IMR-90 (cell line): ENCODE data around the gene RNF112. TPM values are rescaled to one million over a fixed set of nuclear protein-coding genes. Genes with fewer than 3 reads are reported as not detected.
A peak's percentile ranks its signal among the peaks of the same experiment; 100 is the strongest.

Experiments
- ATAC-seq: fragments of 200-7000 bp; cut with Tn5 transposase; 2 replicates; pipeline ENCODE4 v1.9.1; 2020; ENCODE audit warnings: low read depth, mild to moderate bottlenecking, moderate library complexity
- BruUV-seq: library from RNA; stranded (reverse); fragments of 400-500 nt; replicated peaks from 2 replicates; lab custom pipeline; 2021; lab: Mats Ljungman, UMichigan
- CTCF ChIA-PET: fragments of 300-600 bp; formaldehyde crosslinking; extraction: SDS; loops from one replicate; lab custom pipeline; 2021; ENCODE audit warnings: antibody characterized with exemption; lab: Yijun Ruan, JAX
- POLR2A ChIA-PET: fragments of 300-600 bp; sonication (Branson Sonifier 250); formaldehyde crosslinking; loops from one replicate; lab custom pipeline; 2022; ENCODE audit warnings: antibody characterized with exemption; ENCODE audit not compliant: unreplicated experiment; lab: Charles Lee
- DNase-seq: peaks from one replicate; pipeline ENCODE4 v3.0.0; 2013
- H2AFZ ChIP-seq: replicated peaks from 2 replicates; pipeline ENCODE3; 2013; ENCODE audit warnings: low read length, mild to moderate bottlenecking; ENCODE audit not compliant: poor library complexity
- H2AK5ac ChIP-seq: 2 replicates; pipeline ENCODE4 v1.6.1; 2013; ENCODE audit warnings: low read depth, low read length, inconsistent platforms
- H2AK9ac ChIP-seq: replicated peaks from 2 replicates; pipeline ENCODE3; 2013; ENCODE audit warnings: mild to moderate bottlenecking, low read depth, low read length, moderate library complexity; ENCODE audit not compliant: poor library complexity
- H2BK120ac ChIP-seq: 2 replicates; pipeline ENCODE4 v1.6.1; 2013; ENCODE audit warnings: low read depth, low read length, inconsistent platforms
- H2BK15ac ChIP-seq: 3 replicates; pipeline ENCODE4 v1.6.1; 2013; ENCODE audit warnings: low read depth, low read length, inconsistent platforms
- H2BK20ac ChIP-seq: 2 replicates; pipeline ENCODE4 v1.6.1; 2013; ENCODE audit warnings: low read depth, mild to moderate bottlenecking, inconsistent platforms, low read length, moderate library complexity
- H2BK5ac ChIP-seq: 2 replicates; pipeline ENCODE4 v1.6.1; 2013; ENCODE audit warnings: mild to moderate bottlenecking, low read depth, low read length, inconsistent platforms; ENCODE audit not compliant: poor library complexity, severe bottlenecking
- H3K14ac ChIP-seq: replicated peaks from 2 replicates; pipeline ENCODE4 v1.6.1; 2013; ENCODE audit warnings: low read depth, low read length, inconsistent platforms
- H3K18ac ChIP-seq: 2 replicates; pipeline ENCODE4 v1.6.1; 2013; ENCODE audit warnings: low read depth, low read length, control low read depth
- H3K23ac ChIP-seq: 2 replicates; pipeline ENCODE4 v1.6.1; 2013; ENCODE audit warnings: low read depth, low read length, inconsistent platforms
- H3K27ac ChIP-seq: 2 replicates; pipeline ENCODE4 v1.5.1; 2013; ENCODE audit warnings: mild to moderate bottlenecking, control low read depth, low read length; ENCODE audit not compliant: insufficient read depth
- H3K27me3 ChIP-seq: 2 replicates; pipeline ENCODE4 v1.6.1; 2013; ENCODE audit warnings: low read length; ENCODE audit not compliant: control insufficient read depth, insufficient read depth
- H3K36me3 ChIP-seq: 2 replicates; pipeline ENCODE4 v1.6.1; 2013; ENCODE audit warnings: low read length, mixed read lengths; ENCODE audit not compliant: control insufficient read depth, insufficient read depth
- H3K4ac ChIP-seq: 2 replicates; pipeline ENCODE4 v1.6.1; 2013; ENCODE audit warnings: low read depth, low read length, inconsistent platforms
- H3K4me1 ChIP-seq: 2 replicates; pipeline ENCODE4 v1.6.1; 2013; ENCODE audit warnings: low read length, mixed read lengths; ENCODE audit not compliant: control insufficient read depth, insufficient read depth
- H3K4me2 ChIP-seq: 2 replicates; pipeline ENCODE4 v1.6.1; 2013; ENCODE audit warnings: low read depth, mild to moderate bottlenecking, control low read depth, low read length, moderate library complexity
- H3K4me3 ChIP-seq: 2 replicates; pipeline ENCODE4 v1.5.1; 2013; ENCODE audit warnings: low read depth, mild to moderate bottlenecking, control low read depth, low read length, moderate library complexity; ENCODE audit not compliant: insufficient read depth
- H3K56ac ChIP-seq: 2 replicates; pipeline ENCODE4 v1.6.1; 2013; ENCODE audit warnings: low read length, inconsistent platforms; ENCODE audit not compliant: insufficient read depth; ENCODE audit errors: extremely low read depth
- H3K79me1 ChIP-seq, 2 experiments: 2 replicates each; pipeline ENCODE4 v1.6.1; 2013; ENCODE audit warnings: low read length in 2 of 2, inconsistent platforms in 1 of 2, low read depth in 1 of 2
- H3K9ac ChIP-seq: 2 replicates; pipeline ENCODE4 v1.6.1; 2013; ENCODE audit warnings: low read depth, low read length, control low read depth
- H3K9me1 ChIP-seq: 2 replicates; pipeline ENCODE4 v1.6.1; 2013; ENCODE audit warnings: low read length, inconsistent platforms; ENCODE audit not compliant: insufficient read depth
- H3K9me3 ChIP-seq: 2 replicates; pipeline ENCODE4 v1.6.1; 2013; ENCODE audit warnings: low read length; ENCODE audit not compliant: control insufficient read depth, insufficient read depth
- H4K20me1 ChIP-seq: 2 replicates; pipeline ENCODE4 v1.6.1; 2013; ENCODE audit warnings: low read length, inconsistent platforms; ENCODE audit not compliant: insufficient read depth
- H4K5ac ChIP-seq: 2 replicates; pipeline ENCODE4 v1.6.1; 2013; ENCODE audit warnings: mild to moderate bottlenecking, low read depth, low read length, control low read depth
- H4K8ac ChIP-seq, 2 experiments: 2 replicates each; pipeline ENCODE4 v1.6.1; 2013; ENCODE audit warnings: low read depth in 2 of 2, low read length in 2 of 2, control low read depth in 1 of 2, inconsistent platforms in 1 of 2
- H4K91ac ChIP-seq: 2 replicates; pipeline ENCODE4 v1.6.1; 2013; ENCODE audit warnings: low read depth, low read length, inconsistent platforms; ENCODE audit not compliant: insufficient read depth
- CEBPB ChIP-seq: IDR thresholded peaks from 2 replicates; pipeline ENCODE4 v1.6.1; 2012; ENCODE audit warnings: low read depth, low read length, improper control_type of control experiment
- MAFK ChIP-seq: IDR thresholded peaks from 2 replicates; pipeline ENCODE4 v1.6.1; 2012; ENCODE audit warnings: low read depth, low read length, improper control_type of control experiment
- WGBS, 2 experiments: methylation state at CpG; one replicate each; pipeline versions ENCODE4 v1.1.5 to v1.1.7; 2013; ENCODE audit warnings: missing lambda C conversion rate in 2 of 2; ENCODE audit not compliant: insufficient read length in 1 of 2; ENCODE audit errors: extremely low coverage in 2 of 2; 5-methylcytosine and 5-hydroxymethylcytosine counted together
- dilution Hi-C: fragments of 300-500 bp; cut with HindIII; formaldehyde crosslinking; loops from one replicate; pipeline ENCODE4 v1.14.3; 2018; ENCODE audit warnings: low sequenced_read_pairs; ENCODE audit not compliant: unreplicated experiment
- in situ Hi-C: fragments of 300-500 bp; cut with MboI; formaldehyde crosslinking; loops from 3 replicates; pipeline ENCODE4 v1.14.3; 2019; ENCODE audit warnings: low sequenced_read_pairs, inconsistent platforms, mixed read lengths
- intact Hi-C: fragments of 100-400 bp; cut with micrococcal nuclease; formaldehyde crosslinking; loops from 2 replicates; pipeline ENCODE4 v1.10.0; 2022
- polyA plus RNA-seq, 3 experiments: library from polyadenylated mRNA; depleted of rRNA; stranded (reverse); fragments of >200 nt; gene quantifications; 2 replicates each; pipeline ENCODE4 v1.2.3, GENCODE V29; 2012; ENCODE audit warnings: low replicate concordance in 1 of 3
- total RNA-seq: library from RNA; depleted of rRNA; stranded (reverse); fragments of >200 nt; gene quantifications from 2 replicates; pipeline ENCODE4 v1.2.3, GENCODE V29; 2012

The RNF112 gene
- total and polyA plus RNA-seq, 2 of the 4 experiments (the other 2 are of a cell fraction) = 2.5 to 5.7 TPM

DNA sequence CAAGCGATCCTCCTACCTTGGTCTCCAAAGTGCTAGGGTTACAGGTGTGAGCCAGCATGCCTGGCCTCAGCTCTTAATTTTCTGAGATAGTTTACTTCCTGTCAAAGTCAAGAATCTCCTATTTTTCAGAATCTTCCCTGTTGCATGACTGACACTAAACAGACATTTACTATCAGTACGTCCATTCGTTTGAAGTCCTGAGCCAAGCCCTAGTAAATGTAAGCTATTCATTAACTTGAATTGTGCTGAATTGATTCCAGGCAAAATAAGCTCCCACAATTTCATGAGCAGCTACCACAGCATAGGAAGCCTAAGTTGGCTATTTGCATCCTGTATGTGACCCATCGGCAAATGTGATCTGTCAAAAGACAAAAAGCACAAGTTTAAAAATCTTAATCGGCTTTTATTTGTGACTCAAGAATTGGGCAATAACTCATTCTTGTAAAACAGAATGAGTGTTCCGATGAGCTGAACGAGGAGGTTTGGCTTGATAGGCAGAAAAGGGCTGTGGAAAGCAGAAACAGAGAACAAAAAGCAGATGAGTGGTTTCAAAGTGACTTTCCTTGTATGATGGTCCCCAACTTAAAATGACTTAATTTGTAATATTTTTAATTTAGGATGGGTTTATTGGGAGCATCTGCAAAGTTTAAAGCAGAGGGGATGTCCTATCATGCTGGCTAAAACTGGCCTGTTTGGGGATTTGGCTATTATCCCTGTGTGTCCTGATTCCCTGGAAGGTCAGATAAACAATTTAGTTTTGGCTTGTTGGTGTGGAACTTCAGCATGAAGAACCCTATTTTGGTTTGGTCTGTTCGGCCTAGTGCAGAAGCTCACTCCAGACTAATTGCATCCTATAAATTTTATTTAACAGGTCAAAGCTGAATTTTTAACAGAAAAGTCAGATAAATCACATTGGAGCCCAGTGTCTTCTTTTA is 14.2 kb downstream of the RNF112 start:
- H3K18ac ChIP-seq = no peak overlapping the region
- no peak overlapping the region for H4K8ac ChIP-seq
- intact Hi-C loops = no loop called here
- no peak overlapping the region for H3K14ac ChIP-seq
- no peak overlapping the region for H2AK5ac ChIP-seq
- H2BK120ac ChIP-seq = no peak overlapping the region
- H2AFZ ChIP-seq = no peak overlapping the region
- DNase-seq = peak; percentile 23
- H2BK20ac ChIP-seq = no peak overlapping the region
- no peak overlapping the region for H4K5ac ChIP-seq
- no peak overlapping the region for H3K4me3 ChIP-seq
- H3K79me1 ChIP-seq = no peaks in the 10 kb centered on the region
- peak; percentile 46; the same call in 1 of the 2 replicates for ATAC-seq
- peaks cover 3% of the 10 kb centered on the region for H3K27me3 ChIP-seq
- no TSS peak for BruUV-seq
- dilution Hi-C loops = no loop called here
- in situ Hi-C loops = no loop called here
- H2AK9ac ChIP-seq = no peak overlapping the region
- H3K9me3 ChIP-seq = no peaks in the 10 kb centered on the region; the same call in 1 of the 2 replicates
- H3K23ac ChIP-seq = no peak overlapping the region
- no peak overlapping the region for H3K4me2 ChIP-seq
- 0% methylated on average over 2 of the region's 8 CpGs; no CpG with 5 or more reads in 1 of the 2 experiments for WGBS, 2 experiments
- no peak overlapping the region for H3K56ac ChIP-seq
- no peak overlapping the region for H3K9ac ChIP-seq
- H3K27ac ChIP-seq = no peak overlapping the region
- peaks cover 1% of the 10 kb centered on the region; the same call in 1 of the 2 replicates for H3K4me1 ChIP-seq
- POLR2A ChIA-PET = no interaction called here
- TF ChIP-seq CEBPB (peak; percentile 84), MAFK (no peak)
- H2BK15ac ChIP-seq = no peak overlapping the region
- CTCF ChIA-PET = interaction anchor here (1.6 kb wide), 1 partner anchor 10 kb away, joined by 5 read pairs; no protein-coding TSS in a partner anchor
- no peaks in the 10 kb centered on the region for H3K9me1 ChIP-seq
- no peak overlapping the region for H4K91ac ChIP-seq
- H3K36me3 ChIP-seq = no peaks in the 10 kb centered on the region
- no peak overlapping the region for H3K4ac ChIP-seq
- no peak overlapping the region for H2BK5ac ChIP-seq
- H4K20me1 ChIP-seq = no peaks in the 10 kb centered on the region
